HepG2 (cell line): ENCODE data around the gene GSPT1. TPM values are rescaled to one million over a fixed set of nuclear protein-coding genes. Genes with fewer than 3 reads are reported as not detected.
"Not testable (repeated sequence)": the region's sequence is repeated elsewhere in the genome, so short reads cannot be mapped to it uniquely, and the experiment has no call there.

Experiments used
- ATAC-seq: fragments of 200-7000 bp; cut with Tn5 transposase; 3 replicates; pipeline ENCODE4 v1.9.1; 2020; ENCODE audit warnings: mild to moderate bottlenecking, moderate library complexity
- BruUV-seq: library from RNA; stranded (reverse); fragments of 400-500 nt; replicated peaks from 2 replicates; lab custom pipeline; 2021; lab: Mats Ljungman, UMichigan
- CTCF ChIA-PET: fragments of 300-600 bp; formaldehyde crosslinking; extraction: SDS; loops from one replicate; lab custom pipeline; 2021; ENCODE audit warnings: low total read pairs, inconsistent platforms, low intra/inter-chr PET ratio; lab: Yijun Ruan, JAX
- POLR2A ChIA-PET: fragments of 350-600 bp; sonication (Branson Sonifier 250); formaldehyde crosslinking; loops from one replicate; lab custom pipeline; 2020; ENCODE audit warnings: antibody characterized with exemption, inconsistent platforms; lab: Yijun Ruan, JAX
- DNase-seq: peaks from one replicate; pipeline ENCODE4 v3.0.0-alpha.2; 2015; ENCODE audit warnings: low spot score
- FAIRE-seq: peaks from 3 replicates; lab custom pipeline; 2011; peaks lifted over from hg19 to GRCh38; lab: Jason Lieb, UNC
- H2AFZ ChIP-seq: one replicate; pipeline ENCODE4 v1.6.1; 2011; ENCODE audit warnings: low read length, inconsistent platforms
- H3K27ac ChIP-seq: fragments of 300-600 bp; 3 replicates; pipeline ENCODE4 v1.8.0; 2011; ENCODE audit warnings: mixed run types, mild to moderate bottlenecking, mixed read lengths, low read length, inconsistent platforms; ENCODE audit not compliant: insufficient read depth; ENCODE audit errors: extremely low read length
- H3K27me3 ChIP-seq, 2 experiments: fragments of 200-600 bp in 1 of 2; 2 replicates in 1 of 2; 3 replicates in 1 of 2; pipeline versions ENCODE4 v1.6.0 to v1.8.0; 2011; ENCODE audit warnings: low read length in 2 of 2, mild to moderate bottlenecking in 2 of 2, moderate library complexity in 2 of 2, inconsistent platforms in 1 of 2; ENCODE audit not compliant: insufficient read depth in 2 of 2, control insufficient read depth in 1 of 2
- H3K36me3 ChIP-seq, 2 experiments: fragments of 200-600 bp in 1 of 2; replicated peaks in 1 of 2; 2 replicates in 1 of 2; 3 replicates in 1 of 2; pipeline versions ENCODE4 v1.5.1 to v1.8.0; 2011; ENCODE audit warnings: low read length in 2 of 2, inconsistent platforms in 1 of 2; ENCODE audit not compliant: insufficient read depth in 2 of 2, control insufficient read depth in 1 of 2
- H3K4me1 ChIP-seq: 2 replicates; pipeline ENCODE4 v1.5.1; 2012; ENCODE audit warnings: low read length, inconsistent platforms; ENCODE audit not compliant: insufficient read depth
- H3K4me2 ChIP-seq: 2 replicates; pipeline ENCODE4 v1.6.0; 2011; ENCODE audit warnings: low read depth, low read length, inconsistent platforms
- H3K4me3 ChIP-seq, 3 experiments: fragments of 200-600 bp in 1 of 3; sonication (generic), shearing (Covaris generic) in 1 of 3; replicated peaks in 1 of 3; 2 replicates each; pipeline ENCODE4 v1.5.1; 2011 to 2016; ENCODE audit warnings: low read length in 3 of 3, inconsistent platforms in 2 of 3, low read depth in 2 of 3, mild to moderate bottlenecking in 2 of 3, control low read depth in 1 of 3, mixed read lengths in 1 of 3; ENCODE audit not compliant: insufficient read depth in 1 of 3
- H3K79me2 ChIP-seq: one replicate; pipeline ENCODE4 v1.6.1; 2011; ENCODE audit warnings: low read length, inconsistent platforms; ENCODE audit not compliant: insufficient read depth
- H3K9ac ChIP-seq: 2 replicates; pipeline ENCODE4 v1.6.0; 2011; ENCODE audit warnings: mild to moderate bottlenecking, low read depth, low read length, inconsistent platforms; ENCODE audit not compliant: insufficient read depth
- H3K9me3 ChIP-seq: 2 replicates; pipeline ENCODE4 v1.5.1; 2012; ENCODE audit warnings: mild to moderate bottlenecking, low read length
- H4K20me1 ChIP-seq: 2 replicates; pipeline ENCODE4 v1.6.0; 2011; ENCODE audit warnings: inconsistent platforms, mild to moderate bottlenecking, low read length, moderate library complexity; ENCODE audit not compliant: insufficient read depth
- HNRNPLL ChIP-seq: fragments of 200-400 bp; formaldehyde crosslinking; IDR thresholded peaks from 2 replicates; pipeline ENCODE4 v1.6.1; 2017; ENCODE audit warnings: mild to moderate bottlenecking, low read depth, low read length; ENCODE audit not compliant: poor library complexity, severe bottlenecking
- POGK ChIP-seq: sonication (generic); formaldehyde crosslinking; conservative IDR thresholded peaks from 2 replicates; pipeline ENCODE4 v1.8.0; 2022; ENCODE audit warnings: mild to moderate bottlenecking, moderate library complexity, missing genetic modification reagents
- U2AF2 ChIP-seq: fragments of 200-400 bp; formaldehyde crosslinking; IDR thresholded peaks from 2 replicates; pipeline ENCODE4 v1.6.1; 2017; ENCODE audit warnings: low read depth, mild to moderate bottlenecking, low read length
- WGBS: methylation state at CpG from one replicate; pipeline ENCODE4 v1.1.6; 2017; ENCODE audit warnings: low lambda C conversion rate; 5-methylcytosine and 5-hydroxymethylcytosine counted together
- in situ Hi-C: cut with HindIII; loops from 2 replicates; pipeline ENCODE4 v1.10.0; 2017; ENCODE audit warnings: low pct_unique_long_range_greater_than_20kb; ENCODE audit not compliant: extremely low pct_ligation_motif_present
- intact Hi-C: fragments of 100-400 bp; cut with micrococcal nuclease; formaldehyde crosslinking; loops from one replicate; pipeline ENCODE4 v1.10.0; 2022; ENCODE audit not compliant: unreplicated experiment
- polyA plus RNA-seq, 8 experiments: library from polyadenylated mRNA; depleted of rRNA in 3 of 8; stranded (reverse) in 7 of 8; unstranded in 1 of 8; fragments of >200 nt; fragmentation: Illumina TruSeq in 4 of 8; extraction: Trizol in 4 of 8; gene quantifications; 2 replicates each; pipeline versions ENCODE4 v1.2.1 to v1.2.3, GENCODE V29; 2011 to 2016; ENCODE audit warnings: low read depth in 4 of 8, missing spikeins in 1 of 8, mixed read lengths in 1 of 8; ENCODE audit not compliant: insufficient read depth in 1 of 8
- total RNA-seq, 5 experiments: library from RNA; depleted of rRNA; stranded (reverse); fragments of >200 nt; fragmentation: Illumina TruSeq; extraction: Trizol; gene quantifications; 2 replicates each; pipeline ENCODE4 v1.2.3, GENCODE V29; 2016; ENCODE audit warnings: low read depth in 1 of 5
- TF ChIP-seq, protein P1 (sequence below): sonication (generic); formaldehyde crosslinking; conservative IDR thresholded peaks from 2 replicates; pipeline ENCODE4 v1.4.0; 2020; ENCODE audit warnings: missing genetic modification reagents

The GSPT1 gene
- total and polyA plus RNA-seq, 2 of the 13 experiments (the other 11 are each of a cell fraction or from before 2014, with no cell fraction given) = 120 to 316 TPM

DNA sequence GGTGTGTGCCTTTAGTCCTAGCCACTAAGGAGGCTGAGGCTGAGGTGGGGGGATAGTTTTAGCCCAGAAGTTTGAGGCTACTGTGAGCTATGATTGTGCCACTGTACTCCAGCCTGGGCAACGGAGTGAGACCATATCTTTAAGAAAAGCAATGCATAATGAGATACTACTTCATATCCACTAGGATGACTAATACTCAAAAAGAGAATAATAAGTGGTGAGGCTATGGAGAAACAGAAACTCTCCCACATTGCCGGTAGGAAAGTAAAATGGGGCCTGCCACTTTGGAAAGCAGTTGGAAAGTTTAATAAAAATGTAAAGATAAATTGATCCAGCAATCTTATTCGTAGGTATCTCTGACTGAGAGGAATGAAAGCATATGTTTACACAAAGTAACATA lies 30.7 kb upstream of the GSPT1 start:
- H3K27ac ChIP-seq = no peak overlapping the region
- peaks cover 0 to 12% of the 10 kb centered on the region in 2 experiments; a peak in 2 of 5 replicates for H3K27me3 ChIP-seq
- H3K4me3 ChIP-seq = no peak overlapping the region
- no TSS peak for BruUV-seq
- no peak overlapping the region for H3K9ac ChIP-seq
- no peaks in the 10 kb centered on the region for H3K9me3 ChIP-seq
- WGBS = 19% methylated on average over 3 of the region's 3 CpGs
- ChIA-PET CTCF (no interaction called here), POLR2A (no interaction called here)
- intact Hi-C loops (no loop called here), in situ Hi-C loops (no loop called here)
- FAIRE-seq = no peak
- no peak for TF ChIP-seq HNRNPLL
- TF ChIP-seq U2AF2 = no peak
- TF ChIP-seq POGK (CRISPR knock-in tag) = no peak
- TF ChIP-seq, protein P1, sequence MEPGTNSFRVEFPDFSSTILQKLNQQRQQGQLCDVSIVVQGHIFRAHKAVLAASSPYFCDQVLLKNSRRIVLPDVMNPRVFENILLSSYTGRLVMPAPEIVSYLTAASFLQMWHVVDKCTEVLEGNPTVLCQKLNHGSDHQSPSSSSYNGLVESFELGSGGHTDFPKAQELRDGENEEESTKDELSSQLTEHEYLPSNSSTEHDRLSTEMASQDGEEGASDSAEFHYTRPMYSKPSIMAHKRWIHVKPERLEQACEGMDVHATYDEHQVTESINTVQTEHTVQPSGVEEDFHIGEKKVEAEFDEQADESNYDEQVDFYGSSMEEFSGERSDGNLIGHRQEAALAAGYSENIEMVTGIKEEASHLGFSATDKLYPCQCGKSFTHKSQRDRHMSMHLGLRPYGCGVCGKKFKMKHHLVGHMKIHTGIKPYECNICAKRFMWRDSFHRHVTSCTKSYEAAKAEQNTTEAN (CRISPR knock-in tag) = no peak
- peaks cover 14% of the 10 kb centered on the region; the same call in 1 of the 2 replicates for H3K4me1 ChIP-seq
- H2AFZ ChIP-seq = no peak overlapping the region
- no peaks in the 10 kb centered on the region for H4K20me1 ChIP-seq
- no peak for DNase-seq
- no peak overlapping the region for H3K4me2 ChIP-seq
- no peaks in the 10 kb centered on the region for H3K79me2 ChIP-seq
- ATAC-seq = no peak
- H3K36me3 ChIP-seq = no peaks in the 10 kb centered on the region

- not testable (repeated sequence) for H3K4me2 ChIP-seq
Measured at GRCh38 chr16:11941945-11942344, 26.2 kb upstream of the GSPT1 start, which contains the start of gene NPIPB2. TSS of gene NPIPB2 (minus strand) at chr16:11942045. CDS start at chr16:11942045, 0 bp downstream.

DNA sequence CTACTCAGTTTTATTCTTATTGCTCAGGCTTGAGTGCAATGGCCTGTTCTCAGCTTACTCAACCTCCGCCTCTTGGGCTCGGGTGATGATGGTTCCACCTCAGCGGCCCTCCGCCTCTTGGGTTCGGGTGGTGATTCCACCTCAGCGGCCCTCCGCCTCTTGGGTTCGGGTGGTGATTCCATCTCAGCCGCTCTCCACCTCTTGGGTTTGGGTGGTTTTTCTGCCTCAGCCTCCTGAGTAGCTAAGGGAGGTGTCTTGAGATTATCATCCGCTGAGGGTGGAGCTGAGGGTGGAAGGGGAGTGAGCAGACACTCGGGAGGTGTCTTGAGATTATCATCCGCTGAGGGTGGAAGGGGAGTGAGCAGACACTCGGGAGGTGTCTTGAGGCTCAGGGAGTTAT lies 11.6 kb upstream of the GSPT1 start:
- intact Hi-C loops, H3K4me2 ChIP-seq, H3K27ac ChIP-seq, ATAC-seq, BruUV-seq, H3K4me3 ChIP-seq, H3K9ac ChIP-seq, POLR2A ChIA-PET, CTCF ChIA-PET, H3K36me3 ChIP-seq, DNase-seq, H4K20me1 ChIP-seq, H3K79me2 ChIP-seq, H3K9me3 ChIP-seq, H3K4me1 ChIP-seq, H3K27me3 ChIP-seq, in situ Hi-C loops, H2AFZ ChIP-seq, FAIRE-seq: not testable (repeated sequence)
- WGBS = 65% methylated on average over 13 of the region's 13 CpGs

More at GRCh38 chr16:11941945-11942344, 26.2 kb upstream of the GSPT1 start, which contains the start of gene NPIPB2:
- H3K4me3 ChIP-seq, H3K36me3 ChIP-seq, intact Hi-C loops, H2AFZ ChIP-seq, H3K9ac ChIP-seq, H3K27me3 ChIP-seq, FAIRE-seq, CTCF ChIA-PET, H3K9me3 ChIP-seq, ATAC-seq, POLR2A ChIA-PET, H3K27ac ChIP-seq, H3K79me2 ChIP-seq, BruUV-seq, DNase-seq, H3K4me1 ChIP-seq, H4K20me1 ChIP-seq, in situ Hi-C loops: not testable (repeated sequence)
- 78% methylated on average over 4 of the region's 4 CpGs for WGBS
